Osteoblast (primary cell): ENCODE data around the gene E2F7. TPM values are rescaled to one million over a fixed set of nuclear protein-coding genes. Genes with fewer than 3 reads are reported as not detected.

ENCODE experiments used
- DNase-seq: peaks from one replicate; pipeline ENCODE4 v3.0.0; 2011; ENCODE audit warnings: low spot score, mixed read lengths; ENCODE audit not compliant: insufficient read length; ENCODE audit errors: missing footprints
- H2AFZ ChIP-seq: 2 replicates; pipeline ENCODE4 v1.6.0; 2011; ENCODE audit warnings: mild to moderate bottlenecking, low read length
- H3K27ac ChIP-seq: 2 replicates; pipeline ENCODE4 v1.5.1; 2011; ENCODE audit warnings: mild to moderate bottlenecking, low read depth, low read length, moderate library complexity
- H3K27me3 ChIP-seq: 2 replicates; pipeline ENCODE4 v1.6.0; 2012; ENCODE audit warnings: mild to moderate bottlenecking, control low read depth, inconsistent platforms, low read length, moderate library complexity; ENCODE audit not compliant: insufficient read depth
- H3K36me3 ChIP-seq: 2 replicates; pipeline ENCODE4 v1.5.1; 2011; ENCODE audit warnings: mild to moderate bottlenecking, low read length, control low read depth, moderate library complexity; ENCODE audit not compliant: insufficient read depth
- H3K4me1 ChIP-seq: 2 replicates; pipeline ENCODE4 v1.5.1; 2011; ENCODE audit warnings: mild to moderate bottlenecking, low read length, control low read depth, moderate library complexity; ENCODE audit not compliant: insufficient read depth
- H3K4me2 ChIP-seq: 2 replicates; pipeline ENCODE4 v1.6.0; 2011; ENCODE audit warnings: mild to moderate bottlenecking, low read length; ENCODE audit not compliant: insufficient read depth
- H3K4me3 ChIP-seq: fragments of 200-600 bp; sonication (generic); 3 replicates; pipeline ENCODE4 v1.5.1; 2012; ENCODE audit warnings: mild to moderate bottlenecking, low read length, inconsistent platforms; ENCODE audit not compliant: insufficient read depth
- H3K79me2 ChIP-seq: 2 replicates; pipeline ENCODE4 v1.6.0; 2012; ENCODE audit warnings: mild to moderate bottlenecking, low read length, control low read depth, inconsistent platforms; ENCODE audit not compliant: insufficient read depth
- H3K9me3 ChIP-seq: 2 replicates; pipeline ENCODE4 v1.5.1; 2011; ENCODE audit warnings: low read depth, low read length, control low read depth
- H4K20me1 ChIP-seq: 2 replicates; pipeline ENCODE4 v1.6.0; 2012; ENCODE audit warnings: mild to moderate bottlenecking, low read length, control low read depth; ENCODE audit not compliant: insufficient read depth
- total RNA-seq: library from RNA; depleted of rRNA; stranded (reverse); fragments of >200 nt; gene quantifications from 2 replicates; pipeline ENCODE4 v1.2.3, GENCODE V29; 2012
- TF ChIP-seq, protein P1 (sequence below): IDR thresholded peaks from 2 replicates; pipeline ENCODE4 v1.5.1; 2011; ENCODE audit warnings: mild to moderate bottlenecking, low read depth, low read length, moderate library complexity; ENCODE audit errors: extremely low read depth

E2F7 gene
- total RNA-seq, 1 donor = 13.4 TPM

GRCh38 chr12:77060883-77061240 lies 4.5 kb downstream of the E2F7 start:
- Histone ChIP-seq H3K4me1 (peaks cover 37% of the 10 kb centered on the region), H3K4me2 (no peak overlapping the region), H2AFZ (peak overlapping the region; percentile 26), H3K4me3 (no peak overlapping the region), H3K27me3 (no peaks in the 10 kb centered on the region), H3K27ac (peak overlapping the region; percentile 74), H3K79me2 (peaks cover 81% of the 10 kb centered on the region), H3K36me3 (peaks cover 10% of the 10 kb centered on the region), H4K20me1 (no peaks in the 10 kb centered on the region), H3K9me3 (no peaks in the 10 kb centered on the region)
- DNase-seq = no peak
- TF ChIP-seq, protein P1, sequence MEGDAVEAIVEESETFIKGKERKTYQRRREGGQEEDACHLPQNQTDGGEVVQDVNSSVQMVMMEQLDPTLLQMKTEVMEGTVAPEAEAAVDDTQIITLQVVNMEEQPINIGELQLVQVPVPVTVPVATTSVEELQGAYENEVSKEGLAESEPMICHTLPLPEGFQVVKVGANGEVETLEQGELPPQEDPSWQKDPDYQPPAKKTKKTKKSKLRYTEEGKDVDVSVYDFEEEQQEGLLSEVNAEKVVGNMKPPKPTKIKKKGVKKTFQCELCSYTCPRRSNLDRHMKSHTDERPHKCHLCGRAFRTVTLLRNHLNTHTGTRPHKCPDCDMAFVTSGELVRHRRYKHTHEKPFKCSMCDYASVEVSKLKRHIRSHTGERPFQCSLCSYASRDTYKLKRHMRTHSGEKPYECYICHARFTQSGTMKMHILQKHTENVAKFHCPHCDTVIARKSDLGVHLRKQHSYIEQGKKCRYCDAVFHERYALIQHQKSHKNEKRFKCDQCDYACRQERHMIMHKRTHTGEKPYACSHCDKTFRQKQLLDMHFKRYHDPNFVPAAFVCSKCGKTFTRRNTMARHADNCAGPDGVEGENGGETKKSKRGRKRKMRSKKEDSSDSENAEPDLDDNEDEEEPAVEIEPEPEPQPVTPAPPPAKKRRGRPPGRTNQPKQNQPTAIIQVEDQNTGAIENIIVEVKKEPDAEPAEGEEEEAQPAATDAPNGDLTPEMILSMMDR = no peak

GRCh38 chr12:77060136-77060882 lies 5.1 kb downstream of the E2F7 start:
- Histone ChIP-seq H4K20me1 (no peaks in the 10 kb centered on the region), H3K4me3 (no peak overlapping the region), H3K36me3 (peaks cover 15% of the 10 kb centered on the region), H3K27ac (no peak overlapping the region), H3K9me3 (no peaks in the 10 kb centered on the region), H3K27me3 (no peaks in the 10 kb centered on the region), H3K4me2 (no peak overlapping the region), H2AFZ (peak overlapping the region; percentile 26), H3K4me1 (peaks cover 37% of the 10 kb centered on the region), H3K79me2 (peaks cover 84% of the 10 kb centered on the region)
- DNase-seq = no peak
- TF ChIP-seq, protein P1 = no peak

DNA sequence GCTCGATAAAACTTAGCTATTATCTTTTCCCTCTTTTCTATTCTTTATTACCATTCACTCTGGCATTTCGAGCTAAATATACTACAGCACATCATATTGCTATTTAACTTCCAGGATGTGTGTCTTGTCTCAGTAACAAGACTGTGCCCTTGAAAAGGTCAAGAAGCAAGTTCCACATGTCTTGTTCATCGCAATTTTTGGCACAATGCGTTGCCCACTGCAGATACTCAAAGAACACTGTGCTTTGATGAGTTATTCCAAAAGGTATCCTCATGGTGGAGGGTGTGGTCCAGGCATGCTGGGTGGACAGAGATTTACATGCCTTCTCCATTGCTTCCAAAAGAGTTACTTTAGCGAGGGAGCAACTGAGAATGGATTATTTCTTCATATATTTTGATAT lies 6.6 kb downstream of the E2F7 start:
- no peaks in the 10 kb centered on the region for H3K27me3 ChIP-seq
- H4K20me1 ChIP-seq = no peaks in the 10 kb centered on the region
- no peaks in the 10 kb centered on the region for H3K9me3 ChIP-seq
- H2AFZ ChIP-seq = no peak overlapping the region
- peak overlapping the region; percentile 71 for H3K27ac ChIP-seq
- H3K4me2 ChIP-seq = peak overlapping the region; percentile 48
- no peak for DNase-seq
- H3K4me3 ChIP-seq = no peak overlapping the region
- H3K36me3 ChIP-seq = peaks cover 20% of the 10 kb centered on the region
- H3K4me1 ChIP-seq = peaks cover 28% of the 10 kb centered on the region
- TF ChIP-seq, protein P1 = no peak
- peaks cover 80% of the 10 kb centered on the region for H3K79me2 ChIP-seq

DNA sequence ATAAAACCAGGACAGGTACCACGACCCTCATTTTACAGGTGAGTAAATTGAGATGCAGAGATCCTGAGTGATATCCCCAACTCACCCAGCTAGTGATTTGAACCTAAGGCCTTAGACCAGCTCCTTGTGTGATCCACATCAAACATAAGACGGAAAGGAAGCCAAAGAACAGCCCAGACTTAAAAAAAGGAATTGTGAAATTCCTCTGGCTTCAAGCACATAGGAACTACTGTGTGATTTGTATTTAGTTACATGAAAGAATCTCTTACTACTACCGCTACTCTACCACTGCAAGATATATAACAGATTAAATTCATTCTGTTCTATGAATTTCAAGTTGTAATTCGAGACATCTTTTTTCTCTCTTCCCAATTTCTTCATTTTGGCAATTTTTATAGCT lies 10.5 kb downstream of the E2F7 start:
- no peaks in the 10 kb centered on the region for H3K9me3 ChIP-seq
- H3K79me2 ChIP-seq = peaks cover 60% of the 10 kb centered on the region
- no peaks in the 10 kb centered on the region for H3K27me3 ChIP-seq
- H3K4me1 ChIP-seq = peaks cover 14% of the 10 kb centered on the region
- H3K4me2 ChIP-seq = no peak overlapping the region
- peaks cover 18% of the 10 kb centered on the region for H3K36me3 ChIP-seq
- peak overlapping the region; percentile 25 for H2AFZ ChIP-seq
- H3K27ac ChIP-seq = no peak overlapping the region
- H3K4me3 ChIP-seq = no peak overlapping the region
- TF ChIP-seq, protein P1 = no peak
- H4K20me1 ChIP-seq = no peaks in the 10 kb centered on the region
- no peak for DNase-seq
